Keratinocyte (primary cell): Measurements from ENCODE around the gene CALHM6. TPM values are rescaled to one million over a fixed set of nuclear protein-coding genes. Genes with fewer than 3 reads are reported as not detected.

Source experiments
- DNase-seq: peaks from one replicate; pipeline ENCODE4 v3.0.0-alpha.2; 2011; ENCODE audit warnings: low read depth, missing footprints, low spot score
- FAIRE-seq: peaks from 2 replicates; lab custom pipeline; 2011; peaks lifted over from hg19 to GRCh38; lab: Jason Lieb, UNC
- H2AFZ ChIP-seq: 2 replicates; pipeline ENCODE4 v1.6.0; 2012; ENCODE audit warnings: low read length, control low read depth, inconsistent platforms; ENCODE audit not compliant: control insufficient read depth
- H3K27ac ChIP-seq: 2 replicates; pipeline ENCODE4 v1.5.1; 2011; ENCODE audit warnings: low read length; ENCODE audit not compliant: control insufficient read depth, insufficient read depth
- H3K27me3 ChIP-seq: 3 replicates; pipeline ENCODE4 v1.6.0; 2011; ENCODE audit warnings: low read length; ENCODE audit not compliant: control insufficient read depth, insufficient read depth; ENCODE audit errors: extremely low read depth
- H3K36me3 ChIP-seq, 2 experiments: 2 replicates in 1 of 2; 3 replicates in 1 of 2; pipeline ENCODE4 v1.5.1; 2011; ENCODE audit warnings: low read length in 2 of 2, mild to moderate bottlenecking in 1 of 2; ENCODE audit not compliant: control insufficient read depth in 2 of 2, insufficient read depth in 2 of 2; ENCODE audit errors: extremely low read depth in 1 of 2
- H3K4me1 ChIP-seq: 3 replicates; pipeline ENCODE4 v1.5.1; 2011; ENCODE audit warnings: low read length; ENCODE audit not compliant: control insufficient read depth, insufficient read depth; ENCODE audit errors: extremely low read depth
- H3K4me2 ChIP-seq: 3 replicates; pipeline ENCODE4 v1.6.0; 2011; ENCODE audit warnings: low read depth, low read length; ENCODE audit not compliant: control insufficient read depth, insufficient read depth; ENCODE audit errors: extremely low read depth
- H3K4me3 ChIP-seq, 3 experiments: fragments of 200-600 bp in 1 of 3; sonication (generic) in 1 of 3; 2 replicates in 2 of 3; 3 replicates in 1 of 3; pipeline ENCODE4 v1.5.1; 2011 to 2016; ENCODE audit warnings: low read length in 3 of 3, mild to moderate bottlenecking in 3 of 3, control low read depth in 2 of 3, inconsistent platforms in 1 of 3, low read depth in 1 of 3, mixed read lengths in 1 of 3, mixed run types in 1 of 3, moderate library complexity in 1 of 3; ENCODE audit not compliant: control insufficient read depth in 2 of 3, insufficient read depth in 2 of 3; ENCODE audit errors: extremely low read depth in 1 of 3
- H3K79me2 ChIP-seq: 2 replicates; pipeline ENCODE4 v1.6.0; 2012; ENCODE audit warnings: low read length; ENCODE audit not compliant: control insufficient read depth, insufficient read depth
- H3K9ac ChIP-seq: 3 replicates; pipeline ENCODE4 v1.6.0; 2011; ENCODE audit warnings: low read length; ENCODE audit not compliant: control insufficient read depth, insufficient read depth; ENCODE audit errors: extremely low read depth
- H3K9me1 ChIP-seq: 3 replicates; pipeline ENCODE4 v1.6.0; 2011; ENCODE audit warnings: low read length; ENCODE audit not compliant: control insufficient read depth, insufficient read depth; ENCODE audit errors: extremely low read depth
- H3K9me3 ChIP-seq: 2 replicates; pipeline ENCODE4 v1.5.1; 2012; ENCODE audit warnings: low read depth, low read length; ENCODE audit not compliant: control insufficient read depth
- H4K20me1 ChIP-seq: 3 replicates; pipeline ENCODE4 v1.6.0; 2011; ENCODE audit warnings: low read length; ENCODE audit not compliant: control insufficient read depth, insufficient read depth; ENCODE audit errors: extremely low read depth
- EZH2 ChIP-seq: IDR thresholded peaks from one replicate; pipeline ENCODE4 v1.6.1; 2012; ENCODE audit warnings: inconsistent platforms, mild to moderate bottlenecking, low read length, moderate library complexity
- dilution Hi-C: fragments of 300-500 bp; cut with MboI; formaldehyde crosslinking; loops from one replicate; pipeline ENCODE4 v1.7.0; 2020; ENCODE audit warnings: low sequenced_read_pairs; ENCODE audit not compliant: extremely low pct_ligation_motif_present
- polyA plus RNA-seq, 5 experiments: library from polyadenylated mRNA; depleted of rRNA in 3 of 5; stranded (reverse) in 3 of 5; stranded (forward) in 1 of 5; unstranded in 1 of 5; fragments of >200 nt; gene quantifications; 1 replicate in 1 of 5; 2 replicates in 3 of 5; 3 replicates in 1 of 5; pipeline versions ENCODE4 v1.2.1 to v1.2.3, GENCODE V29; 2011 to 2012; ENCODE audit warnings: missing spikeins in 2 of 5, low read depth in 1 of 5, low replicate concordance in 1 of 5
- TF ChIP-seq, protein P1 (sequence below), 3 experiments: IDR thresholded peaks in 1 of 3; conservative IDR thresholded peaks in 1 of 3; optimal IDR thresholded peaks in 1 of 3; 2 replicates in 2 of 3; 3 replicates in 1 of 3; pipeline versions ENCODE3 to v1.5.1; 2011; ENCODE audit warnings: low read length in 3 of 3, mild to moderate bottlenecking in 3 of 3, moderate library complexity in 2 of 3, control low read depth in 1 of 3, inconsistent platforms in 1 of 3; ENCODE audit not compliant: insufficient read depth in 2 of 3; ENCODE audit errors: extremely low read depth in 1 of 3

Gene CALHM6
- polyA plus RNA-seq, 1 donor (not counting 4 experiments of a cell fraction or from before 2014, with no cell fraction given), result 0.47 TPM

- H3K36me3 ChIP-seq, result no peaks in the 10 kb centered on the region
- no peak for DNase-seq
- no peak overlapping the region for H2AFZ ChIP-seq
- H3K4me3 ChIP-seq, result no peak overlapping the region
- no peaks in the 10 kb centered on the region for H3K9me3 ChIP-seq
- FAIRE-seq, result no peak
- H3K27me3 ChIP-seq, result no peaks in the 10 kb centered on the region
- H3K4me2 ChIP-seq, result no peak overlapping the region
- no peak overlapping the region for H3K9ac ChIP-seq
- no peak overlapping the region for H3K27ac ChIP-seq
- no peaks in the 10 kb centered on the region for H3K9me1 ChIP-seq
- dilution Hi-C loops, result no loop called here
- no peak for TF ChIP-seq EZH2
- TF ChIP-seq, protein P1, sequence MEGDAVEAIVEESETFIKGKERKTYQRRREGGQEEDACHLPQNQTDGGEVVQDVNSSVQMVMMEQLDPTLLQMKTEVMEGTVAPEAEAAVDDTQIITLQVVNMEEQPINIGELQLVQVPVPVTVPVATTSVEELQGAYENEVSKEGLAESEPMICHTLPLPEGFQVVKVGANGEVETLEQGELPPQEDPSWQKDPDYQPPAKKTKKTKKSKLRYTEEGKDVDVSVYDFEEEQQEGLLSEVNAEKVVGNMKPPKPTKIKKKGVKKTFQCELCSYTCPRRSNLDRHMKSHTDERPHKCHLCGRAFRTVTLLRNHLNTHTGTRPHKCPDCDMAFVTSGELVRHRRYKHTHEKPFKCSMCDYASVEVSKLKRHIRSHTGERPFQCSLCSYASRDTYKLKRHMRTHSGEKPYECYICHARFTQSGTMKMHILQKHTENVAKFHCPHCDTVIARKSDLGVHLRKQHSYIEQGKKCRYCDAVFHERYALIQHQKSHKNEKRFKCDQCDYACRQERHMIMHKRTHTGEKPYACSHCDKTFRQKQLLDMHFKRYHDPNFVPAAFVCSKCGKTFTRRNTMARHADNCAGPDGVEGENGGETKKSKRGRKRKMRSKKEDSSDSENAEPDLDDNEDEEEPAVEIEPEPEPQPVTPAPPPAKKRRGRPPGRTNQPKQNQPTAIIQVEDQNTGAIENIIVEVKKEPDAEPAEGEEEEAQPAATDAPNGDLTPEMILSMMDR (optimal IDR thresholded peaks at IDR 0.05 in 1 of 3, IDR thresholded peaks at IDR 0.05 in 1 of 3, conservative IDR thresholded peaks at IDR 0.05 in 1 of 3; ENCODE audit: extremely low read depth in 1 of 3, insufficient read depth in 2 of 3, low read length in 3 of 3), result no peak
- peaks cover 8% of the 10 kb centered on the region for H3K4me1 ChIP-seq
- no peaks in the 10 kb centered on the region for H3K79me2 ChIP-seq
- no peaks in the 10 kb centered on the region for H4K20me1 ChIP-seq
Measured at GRCh38 chr6:116456106-116456505, 5.1 kb upstream of the CALHM6 start.

- Histone ChIP-seq H3K27ac (no peak overlapping the region), H3K9me1 (no peaks in the 10 kb centered on the region), H3K4me1 (no peaks in the 10 kb centered on the region), H3K36me3 (no peaks in the 10 kb centered on the region), H3K9me3 (no peaks in the 10 kb centered on the region), H2AFZ (no peak overlapping the region), H3K4me3 (no peak overlapping the region), H3K9ac (no peak overlapping the region), H3K79me2 (no peaks in the 10 kb centered on the region), H3K4me2 (no peak overlapping the region), H4K20me1 (no peaks in the 10 kb centered on the region), H3K27me3 (no peaks in the 10 kb centered on the region)
- TF ChIP-seq, protein P1 (optimal IDR thresholded peaks at IDR 0.05 in 1 of 3, IDR thresholded peaks at IDR 0.05 in 1 of 3, conservative IDR thresholded peaks at IDR 0.05 in 1 of 3; ENCODE audit: extremely low read depth in 1 of 3, insufficient read depth in 2 of 3, low read length in 3 of 3), result no peak
- no peak for DNase-seq
- no peak for FAIRE-seq
- dilution Hi-C loops, result no loop called here
Measured at GRCh38 chr6:116456927-116457326, 4.2 kb upstream of the CALHM6 start.
